IPS-NIHi11 (cell line): ENCODE measurements around the gene IL2RA.
"Not testable (repeated sequence)": the region's sequence is repeated elsewhere in the genome, so short reads cannot be mapped to it uniquely, and the experiment has no call there.

ENCODE experiments used
- DNase-seq: peaks from one replicate; pipeline ENCODE4 v3.0.0; 2012; ENCODE audit warnings: mixed read lengths, low spot score

Gene IL2RA

DNA sequence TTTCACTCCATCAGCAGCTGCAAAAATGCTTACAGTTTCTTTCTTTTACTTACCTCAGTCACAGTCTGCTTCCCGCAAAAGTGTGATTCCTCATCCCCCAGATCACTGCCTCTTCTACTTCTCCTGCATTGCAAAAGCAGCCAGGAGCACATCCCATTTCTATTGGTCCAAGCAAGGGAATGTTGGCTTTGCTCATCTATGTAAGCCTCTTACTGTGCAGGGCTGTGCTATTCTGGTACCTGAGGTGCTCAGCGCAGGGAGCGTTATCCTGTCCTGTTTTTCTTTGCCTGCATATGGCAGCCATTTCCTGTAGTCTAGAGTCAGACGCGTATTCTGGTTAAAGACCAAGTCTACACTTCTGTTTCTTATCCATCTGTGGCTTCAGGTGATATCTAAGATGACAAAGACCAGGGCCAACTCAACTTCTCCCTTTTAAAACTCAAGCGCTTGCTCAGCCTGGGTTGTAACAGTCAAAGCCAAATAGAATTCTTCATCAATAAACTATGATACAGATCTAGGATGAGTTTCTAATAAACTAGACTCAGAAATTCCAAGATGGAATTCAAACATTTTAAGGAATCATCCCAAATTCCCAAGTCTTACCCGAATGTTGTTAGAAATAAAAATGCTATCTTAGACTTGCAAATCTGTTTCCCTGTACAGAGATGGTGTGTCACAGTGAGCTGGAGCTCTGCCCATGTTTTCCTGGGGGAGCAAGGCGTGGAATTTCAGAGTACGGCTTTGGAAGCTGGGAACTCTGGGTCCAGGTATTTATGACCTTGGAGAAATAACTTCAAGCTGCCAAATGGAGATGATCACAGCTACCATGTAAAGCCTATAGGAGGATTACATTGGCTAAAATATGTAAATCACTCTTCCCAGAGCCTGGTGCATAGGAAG lies 20.6 kb upstream of the IL2RA start:
- no peak for DNase-seq

- no peak for DNase-seq
Measured at GRCh38 chr10:6080417-6080973, 18.3 kb upstream of the IL2RA start.

GRCh38 chr10:6079044-6079443 lies 16.9 kb upstream of the IL2RA start:
- DNase-seq: no peak

GRCh38 chr10:6077071-6077675 lies 15.0 kb upstream of the IL2RA start:
- no peak for DNase-seq

DNA sequence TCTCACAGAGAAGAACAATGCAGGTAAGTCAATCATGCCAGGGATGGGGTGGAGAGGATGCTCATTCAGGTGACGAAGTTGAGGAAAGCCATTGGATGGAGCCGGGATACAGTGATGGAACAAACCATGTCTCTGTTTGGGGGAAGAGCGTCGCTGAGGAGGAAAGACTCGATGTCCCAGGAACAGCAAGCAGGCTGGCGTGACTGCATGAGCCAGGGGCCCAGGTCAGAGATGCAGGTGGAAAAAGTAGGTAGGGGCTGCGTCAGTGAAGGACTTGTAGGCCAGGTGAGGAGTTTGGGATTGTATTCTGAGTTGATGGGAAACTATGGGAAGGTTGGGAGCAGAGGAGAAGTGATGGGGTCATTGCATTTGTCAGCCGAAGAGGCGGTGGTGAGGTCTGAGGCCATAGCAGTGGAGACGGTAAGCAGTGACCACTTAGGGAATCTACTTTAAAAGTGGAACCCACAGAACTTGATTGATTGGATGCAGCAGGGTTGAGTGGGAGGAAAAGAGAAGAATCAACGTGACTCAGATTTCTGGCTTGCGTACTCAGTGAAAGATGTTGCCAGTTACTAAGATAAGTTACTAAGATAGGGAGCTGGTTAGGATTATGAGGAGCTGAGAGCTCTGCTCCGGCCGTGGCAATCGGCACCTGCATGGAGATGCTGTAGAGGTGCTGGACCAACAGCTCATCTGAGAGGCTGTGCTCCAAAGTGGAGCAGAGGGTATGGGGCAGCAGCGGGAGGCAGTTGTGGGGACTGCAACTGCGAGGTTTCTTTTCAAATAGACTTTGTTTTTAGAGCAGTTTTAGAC lies 12.5 kb upstream of the IL2RA start:
- DNase-seq: no peak

DNA sequence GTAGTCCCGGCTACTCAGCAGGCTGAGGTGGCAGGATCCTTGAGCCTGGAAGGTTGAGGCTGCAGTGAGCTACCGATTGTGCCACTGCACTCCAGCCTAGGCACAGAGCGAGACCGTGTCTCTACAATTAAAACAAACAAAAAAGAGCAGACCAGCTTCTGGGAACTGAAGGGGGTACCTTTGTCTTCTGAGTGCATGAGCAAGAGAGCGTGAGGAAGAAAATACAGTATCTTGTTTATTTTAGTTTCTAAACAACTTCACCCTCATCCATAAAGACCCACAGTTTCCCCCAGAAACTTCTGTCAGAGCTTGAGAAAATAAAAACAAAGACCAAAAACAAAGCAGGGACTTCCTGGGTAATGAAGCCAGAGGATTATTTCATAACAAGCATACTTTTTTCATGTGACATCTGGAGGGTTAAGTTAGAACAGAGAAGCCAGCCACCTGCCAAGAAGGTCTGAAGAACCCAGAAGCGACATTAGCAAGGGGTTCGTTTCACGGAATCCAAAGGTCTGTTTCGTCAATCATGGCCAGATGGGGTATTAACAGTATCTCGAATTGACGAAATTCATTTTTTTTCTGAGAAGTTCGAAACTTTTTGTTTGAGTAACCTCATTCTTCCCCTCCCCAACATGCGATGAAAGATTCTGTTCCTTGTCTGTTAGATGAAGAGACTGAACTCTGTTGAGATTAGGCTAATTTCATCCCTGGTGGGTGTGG lies 10.2 kb upstream of the IL2RA start:
- no peak for DNase-seq

- DNase-seq: no peak
Measured at GRCh38 chr10:6071181-6072175, 9.3 kb upstream of the IL2RA start.

DNA sequence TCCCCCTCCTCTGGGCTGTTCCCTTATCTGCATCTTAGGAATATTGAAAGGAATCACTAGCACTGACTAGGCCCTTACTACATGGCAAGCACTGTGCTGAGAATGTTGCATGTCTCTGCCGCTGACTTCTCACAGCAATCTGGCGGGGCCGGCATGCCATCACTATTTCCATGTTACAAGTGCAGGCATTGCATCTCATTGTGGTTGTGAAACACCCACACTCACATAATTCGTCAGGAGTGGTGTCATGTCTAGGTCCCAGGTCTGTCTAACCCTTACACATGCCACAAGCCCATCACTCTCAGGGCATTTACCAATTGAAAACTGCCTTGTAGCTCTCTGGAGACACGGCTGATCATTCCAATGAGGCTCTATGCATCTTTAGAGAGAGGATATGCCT lies 8.5 kb upstream of the IL2RA start:
- DNase-seq: no peak

DNA sequence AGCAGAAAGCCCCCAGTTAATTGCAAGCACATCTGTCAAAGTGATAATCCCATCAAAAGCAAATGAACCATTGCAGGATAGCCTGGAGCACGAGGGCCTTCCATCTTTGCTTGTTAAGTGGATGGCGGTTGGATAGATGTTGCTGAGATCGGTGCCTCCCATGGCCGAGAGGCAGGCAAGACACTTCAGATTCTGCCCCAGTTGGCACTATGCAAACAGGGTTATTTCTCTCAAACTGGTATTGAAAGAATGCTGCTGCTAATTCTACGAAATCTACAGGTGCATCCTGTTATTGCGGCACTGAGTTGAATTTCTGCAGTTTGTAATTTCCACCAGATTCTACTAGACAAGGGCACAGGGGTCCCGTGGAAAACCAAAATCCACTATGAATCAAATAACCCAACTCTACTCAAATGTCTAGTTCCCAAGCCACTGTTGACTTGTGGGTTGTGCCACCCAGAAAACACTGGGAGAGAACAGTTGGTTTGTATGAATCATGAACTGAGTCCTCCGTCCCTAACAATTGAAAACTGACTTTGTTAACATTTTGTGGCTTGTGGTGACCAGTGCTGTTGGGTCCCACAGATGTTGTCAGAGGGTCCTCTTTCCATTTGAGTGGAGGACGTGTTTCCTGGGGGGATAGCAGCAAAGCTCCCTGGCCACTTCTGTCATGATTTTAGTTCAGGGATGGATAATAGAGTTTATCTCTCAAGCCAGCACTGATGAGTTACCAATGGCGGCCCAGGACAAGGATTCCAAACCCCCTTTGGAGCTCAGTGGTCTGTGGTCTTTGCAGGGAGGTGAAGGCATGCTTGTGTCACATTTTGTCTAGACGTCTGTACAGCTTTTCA lies 7.1 kb upstream of the IL2RA start:
- no peak for DNase-seq

GRCh38 chr10:6068422-6068821 lies 6.3 kb upstream of the IL2RA start:
- DNase-seq: no peak

- no peak for DNase-seq
Measured at GRCh38 chr10:6068006-6068405, 5.8 kb upstream of the IL2RA start.

DNA sequence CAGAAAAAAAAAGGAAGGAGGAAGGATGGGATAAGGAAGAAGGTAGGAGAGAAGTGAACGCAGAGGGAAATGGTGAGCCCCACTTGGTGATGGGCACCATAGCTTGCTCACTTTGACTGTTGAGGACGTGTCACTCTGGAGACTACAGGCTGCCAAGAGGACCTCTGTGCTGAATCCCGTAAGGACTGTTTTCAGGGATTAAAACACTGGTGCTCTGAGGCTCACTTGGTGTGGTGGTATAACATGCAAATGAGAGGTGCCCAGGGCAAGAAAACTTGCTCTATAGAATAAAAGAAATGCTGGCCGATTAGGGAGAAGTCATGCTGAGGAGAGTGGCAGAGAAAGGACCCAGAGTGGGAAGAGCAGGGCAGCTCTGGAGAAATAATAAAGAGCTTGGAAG lies 5.3 kb upstream of the IL2RA start:
- no peak for DNase-seq

DNA sequence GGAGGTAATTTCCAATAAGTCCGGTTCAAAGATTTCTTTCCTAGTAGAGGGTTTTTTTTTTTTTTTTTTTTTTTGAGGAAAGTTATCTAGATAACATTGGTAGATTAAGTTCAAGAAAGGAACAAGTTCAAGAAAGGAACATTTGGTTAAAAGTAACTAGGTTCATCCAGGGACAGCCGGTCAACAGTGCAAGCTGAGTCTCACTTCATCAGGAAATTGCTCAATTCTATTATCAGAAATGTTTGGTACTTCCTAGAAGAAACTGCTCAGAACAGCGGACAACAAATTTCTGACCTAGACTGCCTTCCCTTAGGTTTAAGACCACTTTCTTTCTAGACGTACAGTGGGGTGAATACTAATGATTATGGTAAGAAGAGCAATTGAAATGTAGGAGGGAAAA lies 3.7 kb upstream of the IL2RA start:
- DNase-seq: no peak

DNA sequence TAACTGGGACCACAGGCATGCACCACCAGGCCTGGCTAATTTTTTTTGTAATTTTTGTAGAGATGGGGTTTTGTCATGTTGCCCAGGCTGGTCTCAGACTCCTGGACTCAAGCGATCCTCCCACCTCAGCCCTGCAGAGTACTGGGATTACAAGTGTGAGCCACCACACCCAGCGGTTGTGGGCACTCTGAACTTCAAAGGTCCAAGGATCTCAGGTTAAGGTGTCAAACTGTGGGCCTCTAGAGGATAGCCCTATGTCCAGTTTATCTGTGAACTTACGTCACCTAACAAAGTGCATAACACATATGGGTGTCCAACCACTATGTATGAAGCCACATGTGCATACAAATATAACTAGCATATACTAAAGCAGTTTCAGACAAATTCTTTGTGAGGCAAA lies 3.2 kb upstream of the IL2RA start:
- DNase-seq: no peak

- DNase-seq: not testable (repeated sequence)
Measured at GRCh38 chr10:6064726-6065125, 2.6 kb upstream of the IL2RA start.

DNA sequence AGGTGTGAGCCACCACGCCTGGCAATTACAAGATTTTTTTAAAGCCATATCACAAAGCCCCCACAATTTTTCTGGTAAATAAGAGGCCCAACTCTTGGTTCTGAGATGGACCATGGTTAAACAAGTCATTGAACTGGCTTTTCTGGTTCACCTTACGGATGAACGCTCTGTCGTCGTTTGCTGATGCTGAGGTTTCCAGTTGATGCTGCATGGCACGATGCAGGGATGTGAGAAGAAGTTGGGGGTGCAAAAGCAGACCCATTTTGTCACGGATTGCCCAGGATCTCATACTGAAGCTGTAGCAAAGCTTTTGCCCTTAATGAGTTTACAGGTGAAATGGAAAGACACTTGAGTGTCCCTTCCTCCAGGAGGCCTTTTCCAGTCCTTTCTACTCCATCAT lies 2.0 kb upstream of the IL2RA start:
- DNase-seq: no peak

DNA sequence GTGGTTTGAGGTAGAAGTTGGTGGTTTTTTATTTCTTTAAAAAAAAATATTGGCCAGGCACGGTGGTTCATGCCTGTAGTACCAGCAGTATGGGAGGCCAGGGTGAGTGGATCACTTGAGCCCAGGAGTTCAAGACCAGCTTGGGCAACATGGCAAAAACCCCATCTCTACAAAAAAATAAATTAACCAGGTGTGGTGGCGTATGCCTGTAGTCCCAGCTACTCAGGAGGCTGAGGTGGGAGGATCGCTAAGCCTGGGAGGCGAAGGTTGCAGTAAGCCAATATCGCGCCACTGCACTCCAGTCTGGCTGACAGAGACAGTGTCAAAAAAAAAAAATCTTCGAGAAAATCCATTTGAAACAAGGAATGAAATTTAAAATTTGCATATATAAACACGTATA lies 1.1 kb downstream of the IL2RA start:
- DNase-seq: no peak

DNA sequence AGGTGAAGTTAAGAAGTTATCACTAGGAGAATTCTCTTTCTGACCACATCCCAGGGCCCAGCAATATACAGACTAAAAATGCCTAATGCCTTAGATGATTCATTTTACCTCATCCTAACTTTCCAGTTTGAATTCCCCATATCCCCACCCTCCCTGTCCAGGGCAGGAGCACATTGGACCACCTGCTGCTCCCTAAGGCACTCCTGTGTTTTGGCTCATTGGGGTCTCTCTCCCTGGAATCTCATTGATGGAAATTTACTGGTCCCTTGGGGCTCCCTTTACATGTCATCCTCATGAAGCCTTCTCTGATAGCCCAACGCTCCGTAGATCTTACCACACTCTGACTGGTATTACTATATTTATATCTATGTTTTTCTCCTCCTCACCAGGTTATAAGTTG lies 2.7 kb downstream of the IL2RA start:
- no peak for DNase-seq

GRCh38 chr10:6058682-6059475 lies 3.3 kb downstream of the IL2RA start:
- DNase-seq: no peak
